Epidermal melanocyte (primary cell): Measurements from ENCODE around the gene CXCR5.
"Not testable (repeated sequence)": the region's sequence is repeated elsewhere in the genome, so short reads cannot be mapped to it uniquely, and the experiment has no call there.

ENCODE experiments used
- DNase-seq: peaks from one replicate; pipeline ENCODE4 v3.0.0; 2011; ENCODE audit warnings: low spot score; ENCODE audit not compliant: insufficient read length

CXCR5 gene, protein sequence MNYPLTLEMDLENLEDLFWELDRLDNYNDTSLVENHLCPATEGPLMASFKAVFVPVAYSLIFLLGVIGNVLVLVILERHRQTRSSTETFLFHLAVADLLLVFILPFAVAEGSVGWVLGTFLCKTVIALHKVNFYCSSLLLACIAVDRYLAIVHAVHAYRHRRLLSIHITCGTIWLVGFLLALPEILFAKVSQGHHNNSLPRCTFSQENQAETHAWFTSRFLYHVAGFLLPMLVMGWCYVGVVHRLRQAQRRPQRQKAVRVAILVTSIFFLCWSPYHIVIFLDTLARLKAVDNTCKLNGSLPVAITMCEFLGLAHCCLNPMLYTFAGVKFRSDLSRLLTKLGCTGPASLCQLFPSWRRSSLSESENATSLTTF

DNA sequence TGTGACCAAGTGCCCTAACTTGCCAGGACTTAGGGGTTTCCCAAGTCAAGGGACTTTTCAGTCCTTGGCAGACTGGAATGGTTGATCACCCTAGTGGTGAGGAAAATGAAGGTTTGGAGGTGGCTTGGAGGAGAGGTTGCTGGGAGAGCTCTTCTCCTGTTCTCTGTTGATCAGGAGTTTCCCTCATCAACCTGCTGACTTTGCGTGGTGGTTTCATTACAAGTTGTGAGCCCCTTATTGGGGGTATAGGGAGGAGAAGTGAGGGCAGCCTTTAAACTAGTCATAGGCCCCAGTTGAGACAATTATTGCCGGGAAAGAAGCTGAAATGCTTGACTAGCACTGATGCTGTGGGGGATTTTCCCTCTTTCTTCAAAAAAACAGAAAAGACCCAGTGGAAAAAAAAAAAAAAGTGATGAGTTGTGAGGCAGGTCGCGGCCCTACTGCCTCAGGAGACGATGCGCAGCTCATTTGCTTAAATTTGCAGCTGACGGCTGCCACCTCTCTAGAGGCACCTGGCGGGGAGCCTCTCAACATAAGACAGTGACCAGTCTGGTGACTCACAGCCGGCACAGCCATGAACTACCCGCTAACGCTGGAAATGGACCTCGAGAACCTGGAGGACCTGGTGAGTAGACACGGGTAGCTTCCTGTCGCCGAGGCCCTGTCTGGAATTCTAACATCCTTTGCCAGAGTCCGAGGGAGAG, at the start of gene CXCR5:
TSS of gene CXCR5 (plus strand) at position 525 of the 704 bp plus-strand sequence. CDS start at position 575, 50 bp downstream.
- DNase-seq: no peak

DNA sequence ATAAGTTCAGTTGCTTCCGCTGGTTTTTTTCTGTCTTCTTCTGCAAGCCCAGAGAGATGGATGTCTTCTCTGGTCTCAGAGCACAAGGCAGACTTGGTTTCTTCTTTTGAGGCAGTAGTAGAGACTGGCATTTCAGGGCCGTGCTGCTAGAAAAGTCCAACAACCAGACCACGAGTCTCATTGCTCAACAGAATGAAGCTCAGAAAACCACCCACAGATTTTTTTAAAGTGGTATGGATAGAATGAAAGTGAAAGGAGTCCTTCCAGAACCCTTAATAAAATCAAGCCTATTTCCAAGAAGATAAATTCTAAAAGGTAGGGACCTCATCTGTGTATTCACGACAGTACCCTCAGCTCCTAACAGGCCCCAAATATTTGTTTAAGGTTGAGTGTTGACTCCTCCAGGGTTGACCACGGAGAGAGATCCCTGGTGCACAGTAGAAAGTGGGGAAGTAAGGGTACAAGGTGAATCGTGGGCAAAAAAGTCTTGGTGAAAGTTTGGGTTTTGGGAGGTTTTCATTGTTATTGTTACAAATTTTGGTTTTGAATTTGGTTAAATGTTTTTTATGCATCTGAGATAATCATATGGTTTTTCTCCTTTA, 49.2 kb upstream of the CXCR5 start:
- no peak for DNase-seq

DNA sequence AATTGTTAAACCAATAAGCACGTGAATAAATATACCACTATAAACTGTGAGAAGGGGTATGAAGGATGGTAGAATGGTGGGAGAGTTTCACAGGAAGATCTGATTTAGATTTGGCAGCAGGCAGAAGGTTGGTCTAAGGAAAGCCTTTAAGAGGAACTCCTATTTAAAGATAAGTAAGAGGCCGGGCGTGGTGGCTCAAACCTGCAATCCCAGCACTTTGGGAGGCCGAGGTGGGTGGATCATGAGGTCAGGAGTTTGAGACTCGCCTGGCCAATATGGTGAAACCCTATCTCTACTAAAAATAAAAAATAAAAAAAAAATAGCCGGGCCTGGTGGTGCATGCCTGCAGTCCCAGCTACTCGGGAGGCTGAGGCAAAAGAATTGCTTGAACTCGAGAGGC, 45.8 kb upstream of the CXCR5 start:
- no peak for DNase-seq

DNA sequence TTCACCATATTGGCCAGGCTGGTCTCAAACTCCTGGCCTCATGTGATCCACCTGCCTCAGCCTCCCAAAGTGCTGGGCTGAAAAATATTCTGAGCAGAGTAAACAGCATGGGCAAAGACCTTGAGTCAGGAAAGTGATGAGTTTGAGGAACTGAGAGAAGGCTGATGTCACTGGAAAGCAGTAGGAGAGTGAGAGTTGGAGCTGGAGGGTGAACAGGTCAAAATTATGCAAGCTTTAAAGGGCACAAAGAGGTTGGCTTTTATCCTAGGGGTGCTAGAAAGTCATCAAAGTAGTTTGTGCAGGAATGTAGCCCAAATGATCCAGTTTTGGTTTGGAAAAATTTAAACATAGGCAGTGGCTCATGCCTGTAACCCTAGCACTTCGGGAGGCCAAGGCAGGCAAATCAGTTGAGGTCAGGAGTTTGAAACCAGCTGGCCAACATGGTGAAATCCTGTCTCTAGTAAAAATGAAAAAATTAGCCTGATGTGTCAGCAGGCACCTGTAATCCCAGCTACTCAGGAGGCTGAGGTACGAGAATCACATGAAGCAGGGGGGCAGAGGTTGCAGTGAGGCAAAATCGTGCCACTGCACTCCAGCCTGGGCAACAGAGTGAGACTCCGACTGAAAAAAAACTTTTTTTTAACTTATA, 44.7 kb upstream of the CXCR5 start:
- no peak for DNase-seq

DNA sequence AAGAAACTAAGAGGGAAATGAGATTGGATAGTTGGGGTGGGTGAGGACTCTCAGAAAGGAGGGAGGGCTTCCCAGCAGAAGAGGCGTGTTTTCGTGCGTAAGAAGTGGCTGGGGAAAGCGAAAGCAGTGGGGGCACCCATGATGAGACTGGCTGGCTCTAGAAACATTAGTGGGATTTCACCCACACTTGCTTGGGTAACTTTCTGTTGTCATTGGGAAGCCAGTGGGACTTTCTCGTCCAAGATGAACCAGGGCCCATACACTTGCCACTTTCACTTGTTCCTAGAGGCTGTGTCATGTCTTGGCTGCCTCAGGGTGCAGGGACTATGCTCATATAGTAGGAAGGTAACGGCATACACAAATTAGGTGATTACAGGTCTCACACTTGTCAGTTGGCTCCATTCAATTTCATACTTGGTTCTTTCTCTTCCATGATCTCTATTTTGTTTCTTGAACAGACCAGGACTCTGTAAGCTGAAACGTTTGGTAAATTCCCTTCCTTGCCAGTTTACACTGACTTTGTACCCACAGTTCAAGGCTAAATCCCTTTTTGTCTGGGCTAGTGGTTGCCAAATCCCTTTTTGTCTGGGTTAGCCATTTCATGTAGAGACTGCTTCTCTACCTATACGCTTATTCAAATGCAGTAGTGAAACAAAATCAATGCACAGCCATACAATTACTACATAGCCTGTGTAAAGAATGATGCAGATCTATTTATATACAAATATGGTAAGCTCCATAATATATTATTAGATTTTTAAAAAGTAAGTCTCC, 42.0 kb upstream of the CXCR5 start:
- DNase-seq: no peak

DNA sequence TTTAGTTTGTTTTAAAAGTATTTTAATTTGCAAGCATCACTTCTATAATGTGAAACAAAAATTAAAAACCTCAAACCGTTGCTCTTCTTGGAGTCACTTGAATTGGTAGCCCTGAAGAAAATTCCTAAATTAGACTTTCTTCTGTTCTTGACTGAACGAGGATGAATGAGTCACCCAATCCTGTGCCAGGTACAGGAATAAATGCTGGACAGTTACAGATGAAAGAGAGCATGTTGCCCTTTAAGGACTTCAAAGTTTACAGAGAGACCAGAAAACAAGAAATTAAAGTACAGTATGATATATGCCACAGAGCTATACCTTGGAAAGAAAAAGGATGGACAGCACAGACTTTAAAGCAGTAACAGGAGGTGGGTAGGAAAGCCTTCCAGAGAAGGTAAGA, 41.3 kb upstream of the CXCR5 start:
- DNase-seq: no peak

DNA sequence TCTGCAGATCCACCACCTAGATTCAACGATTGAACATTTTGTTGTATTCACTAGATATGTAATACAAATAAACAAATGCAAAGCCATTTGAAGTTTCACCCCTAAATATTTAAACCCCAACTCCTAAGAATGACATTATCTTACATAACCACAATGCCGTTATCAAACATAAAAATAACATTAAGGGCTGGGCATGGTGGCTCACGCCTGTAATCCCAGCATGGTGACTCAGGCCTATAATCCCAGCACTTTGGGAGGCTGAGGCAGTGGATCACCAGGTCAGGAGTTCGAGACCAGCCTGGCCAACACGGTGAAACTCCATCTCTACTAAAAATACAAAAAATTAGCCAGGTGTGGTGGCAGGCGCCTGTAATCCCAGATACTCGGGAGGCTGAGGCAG, 40.8 kb upstream of the CXCR5 start:
- not testable (repeated sequence) for DNase-seq

DNA sequence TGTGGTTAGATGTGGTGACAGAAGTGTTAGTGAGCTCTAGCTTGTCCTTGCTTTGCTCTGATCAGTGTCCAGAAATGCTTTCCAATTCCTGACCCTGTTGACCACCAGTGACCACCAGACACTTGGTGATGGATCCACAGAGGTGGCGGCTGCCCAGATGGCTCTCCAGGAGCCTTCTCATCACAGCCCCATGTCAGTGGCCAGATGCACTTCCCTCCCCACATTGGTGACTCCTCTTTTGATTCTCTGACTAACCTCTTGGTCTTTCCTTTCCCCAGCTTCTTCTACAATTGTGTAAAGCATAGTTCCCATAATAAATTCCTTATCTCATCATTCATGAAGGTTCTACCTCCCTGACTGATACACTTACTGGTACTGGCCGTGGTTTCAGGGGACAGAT, 40.1 kb upstream of the CXCR5 start:
- no peak for DNase-seq

DNA sequence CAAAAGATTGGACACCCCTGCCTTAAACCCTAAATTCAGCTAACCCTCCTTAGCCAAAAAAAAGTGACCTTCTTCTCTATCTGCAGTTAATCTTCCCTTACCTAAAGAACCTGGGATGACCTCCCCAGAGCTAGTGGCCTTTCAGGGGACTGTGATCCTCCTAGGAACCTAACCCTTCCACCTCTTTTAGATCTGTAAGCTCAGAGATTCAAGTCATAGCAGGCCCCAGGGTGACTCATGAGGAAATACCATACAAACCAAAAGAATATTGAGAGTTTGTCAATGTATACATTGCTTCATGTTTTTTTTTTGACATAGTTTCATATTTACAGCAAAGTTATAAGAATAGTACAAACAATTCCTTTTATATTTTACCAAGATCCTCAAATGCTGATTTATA, 38.3 kb upstream of the CXCR5 start:
- DNase-seq: no peak

DNA sequence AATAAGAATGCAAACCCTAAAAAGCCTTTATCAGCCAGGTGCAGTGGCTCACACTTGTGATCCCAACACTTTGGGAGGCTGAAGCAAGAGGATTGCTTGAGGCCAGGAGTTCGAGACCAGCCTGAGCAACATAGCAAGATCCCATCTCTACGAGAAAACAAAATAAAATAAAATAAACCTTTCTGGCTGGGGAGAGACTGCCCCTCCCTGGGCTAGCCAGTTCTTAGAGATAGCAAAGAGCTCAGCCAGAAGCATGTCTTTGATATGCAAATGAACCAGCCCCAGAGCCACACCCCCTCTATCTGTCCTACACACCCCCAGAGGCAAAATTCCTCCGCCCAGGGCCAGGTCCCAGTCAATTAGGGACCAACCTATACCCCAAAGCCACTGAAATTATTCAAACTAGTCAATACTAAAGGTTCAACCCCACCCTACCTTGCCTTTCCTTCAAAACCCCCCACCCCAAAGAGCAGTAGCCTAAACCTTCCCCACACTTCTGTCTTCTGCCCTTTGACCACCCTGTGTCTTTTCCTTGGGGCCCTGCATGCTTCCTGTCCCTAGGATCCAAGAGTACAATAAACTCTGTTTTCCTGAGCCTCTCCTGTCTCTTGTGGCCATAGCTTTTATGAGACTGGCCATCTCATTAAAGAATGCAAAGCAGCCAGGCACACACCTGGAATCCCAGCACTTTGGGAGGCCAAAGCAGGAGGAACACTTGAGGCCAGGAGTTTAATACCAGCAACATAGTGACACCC, 37.3 kb upstream of the CXCR5 start:
- DNase-seq: no peak

DNA sequence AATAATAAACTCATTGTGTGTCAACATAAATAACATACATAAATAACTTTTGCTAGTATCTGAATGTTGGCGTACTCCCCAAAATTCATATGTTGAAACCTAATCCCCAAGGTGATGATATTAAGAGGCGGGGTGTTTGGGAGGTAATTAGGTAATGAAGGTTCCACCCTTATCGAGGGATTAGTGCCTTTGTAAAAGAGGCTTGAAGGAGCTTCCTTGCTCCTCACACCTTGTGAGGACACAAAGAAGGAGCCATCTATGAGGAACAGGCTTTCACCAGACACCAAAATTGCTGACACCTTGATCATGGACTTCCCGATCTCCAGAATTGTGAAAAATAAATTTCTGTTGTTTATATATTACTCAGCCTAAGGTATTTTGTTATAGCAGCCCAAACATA, 33.9 kb upstream of the CXCR5 start:
- DNase-seq: no peak

DNA sequence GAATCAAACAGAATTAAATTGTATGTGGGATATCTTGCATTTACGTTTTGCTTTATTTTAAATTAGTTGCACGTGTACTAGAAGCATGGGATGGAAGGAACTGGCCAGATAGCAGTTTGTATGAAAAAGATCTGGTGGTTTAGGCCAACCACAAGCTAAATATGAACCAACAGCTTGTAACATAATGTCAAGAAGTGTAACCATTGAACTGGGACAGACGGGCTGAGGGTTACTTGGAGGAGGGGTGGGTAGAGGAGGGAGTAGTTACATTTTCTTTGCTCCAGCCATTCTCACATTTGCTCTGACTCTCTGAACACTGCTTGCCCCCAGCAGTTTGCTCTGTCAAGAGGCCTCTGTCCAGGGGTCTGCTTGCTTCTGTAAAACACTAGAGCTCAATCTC, 31.7 kb upstream of the CXCR5 start:
- DNase-seq: no peak

DNA sequence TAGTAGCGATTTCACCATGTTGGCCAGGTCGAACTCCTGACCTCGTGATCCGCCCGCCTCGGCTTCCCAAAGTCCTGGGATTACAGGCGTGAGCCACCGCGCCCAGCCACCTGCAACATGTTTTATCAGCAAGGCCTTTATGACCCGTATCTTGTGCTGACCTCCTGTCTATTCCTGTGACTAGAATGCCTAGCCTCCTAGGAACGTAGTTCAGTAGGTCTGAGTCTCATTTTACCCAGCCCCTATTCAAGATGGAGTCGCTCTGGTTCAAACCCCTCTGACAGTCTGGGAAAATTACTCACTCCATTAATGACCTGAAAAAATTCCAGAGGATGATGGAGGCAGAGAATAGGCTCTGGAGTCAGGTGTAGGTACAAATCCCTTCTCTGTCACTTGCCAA, 30.0 kb upstream of the CXCR5 start:
- DNase-seq: no peak

DNA sequence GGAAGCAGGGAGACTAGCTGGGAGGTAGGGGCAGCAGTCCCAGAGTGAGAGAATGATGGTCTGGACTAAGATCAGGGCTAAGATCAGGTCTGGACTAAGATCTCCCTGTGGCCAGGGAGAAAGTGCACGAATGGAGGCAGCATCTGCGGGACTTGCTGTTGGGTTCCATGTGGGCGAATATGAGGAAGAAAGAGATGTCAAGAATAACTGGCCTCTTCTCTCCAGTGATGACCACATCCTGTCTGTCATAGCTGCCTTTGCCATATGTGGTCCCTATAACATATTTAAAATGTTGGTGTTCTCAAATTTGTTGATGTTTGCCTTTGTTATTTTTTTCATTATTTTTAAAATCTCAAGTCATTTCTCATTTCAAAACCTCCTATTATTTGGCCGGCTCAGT, 27.4 kb upstream of the CXCR5 start:
- no peak for DNase-seq

DNA sequence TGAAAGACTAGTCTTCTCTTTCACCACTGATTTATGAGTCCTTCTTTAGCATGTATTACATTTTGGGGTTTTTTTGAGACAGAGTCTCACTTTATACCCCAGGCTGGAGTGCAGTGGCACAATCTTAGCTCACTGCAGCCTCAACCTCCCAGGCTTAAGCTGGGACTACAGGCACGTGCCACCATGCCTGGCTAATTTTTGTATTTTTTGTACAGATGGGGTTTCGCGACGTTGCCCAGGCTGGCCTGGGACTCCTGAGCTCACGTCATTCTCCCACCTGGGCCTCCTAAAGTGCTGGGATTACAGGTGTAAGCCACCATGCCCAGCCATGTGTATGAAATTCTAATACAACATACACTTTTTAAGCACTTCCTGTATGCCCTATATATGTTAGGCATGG, 26.3 kb upstream of the CXCR5 start:
- DNase-seq: no peak

DNA sequence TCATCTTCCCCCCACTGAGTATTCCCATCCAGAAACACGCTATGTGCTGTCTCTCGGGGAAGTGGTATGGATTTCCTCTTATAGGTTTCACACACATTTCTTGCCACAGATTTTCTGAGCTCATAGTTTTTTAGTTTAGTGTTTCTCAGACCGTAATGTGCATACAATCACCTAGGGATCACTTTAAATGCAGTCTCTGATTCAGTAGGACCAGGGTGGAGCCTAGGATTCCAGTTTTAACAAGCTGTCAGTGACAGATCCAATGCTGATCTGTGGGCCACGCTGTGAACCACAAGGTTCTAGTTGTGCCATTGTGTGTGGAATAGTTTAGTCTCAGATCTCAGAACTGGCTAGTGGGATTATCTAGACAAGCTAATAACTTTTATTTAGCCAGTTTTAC, 23.7 kb upstream of the CXCR5 start:
- DNase-seq: no peak

DNA sequence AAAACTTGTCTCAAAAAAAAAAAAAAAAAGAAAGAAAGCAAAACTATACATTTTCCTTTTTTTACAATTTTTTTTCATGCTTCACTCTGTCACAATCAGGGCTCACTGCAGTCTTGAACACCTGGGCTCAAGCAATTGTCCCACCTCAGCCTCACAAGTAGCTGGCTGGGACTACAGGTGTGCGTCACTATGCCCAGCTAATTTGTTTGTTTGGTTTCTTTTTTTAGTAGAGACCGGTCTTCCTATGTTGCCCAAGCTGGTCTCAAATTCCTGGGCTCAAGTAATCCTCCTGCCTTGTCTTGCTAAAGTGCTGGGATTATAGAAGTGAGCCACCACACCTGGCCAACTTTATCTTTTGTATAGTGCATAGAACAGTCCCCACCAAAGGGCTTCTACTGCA, 15.0 kb upstream of the CXCR5 start:
- DNase-seq: no peak

DNA sequence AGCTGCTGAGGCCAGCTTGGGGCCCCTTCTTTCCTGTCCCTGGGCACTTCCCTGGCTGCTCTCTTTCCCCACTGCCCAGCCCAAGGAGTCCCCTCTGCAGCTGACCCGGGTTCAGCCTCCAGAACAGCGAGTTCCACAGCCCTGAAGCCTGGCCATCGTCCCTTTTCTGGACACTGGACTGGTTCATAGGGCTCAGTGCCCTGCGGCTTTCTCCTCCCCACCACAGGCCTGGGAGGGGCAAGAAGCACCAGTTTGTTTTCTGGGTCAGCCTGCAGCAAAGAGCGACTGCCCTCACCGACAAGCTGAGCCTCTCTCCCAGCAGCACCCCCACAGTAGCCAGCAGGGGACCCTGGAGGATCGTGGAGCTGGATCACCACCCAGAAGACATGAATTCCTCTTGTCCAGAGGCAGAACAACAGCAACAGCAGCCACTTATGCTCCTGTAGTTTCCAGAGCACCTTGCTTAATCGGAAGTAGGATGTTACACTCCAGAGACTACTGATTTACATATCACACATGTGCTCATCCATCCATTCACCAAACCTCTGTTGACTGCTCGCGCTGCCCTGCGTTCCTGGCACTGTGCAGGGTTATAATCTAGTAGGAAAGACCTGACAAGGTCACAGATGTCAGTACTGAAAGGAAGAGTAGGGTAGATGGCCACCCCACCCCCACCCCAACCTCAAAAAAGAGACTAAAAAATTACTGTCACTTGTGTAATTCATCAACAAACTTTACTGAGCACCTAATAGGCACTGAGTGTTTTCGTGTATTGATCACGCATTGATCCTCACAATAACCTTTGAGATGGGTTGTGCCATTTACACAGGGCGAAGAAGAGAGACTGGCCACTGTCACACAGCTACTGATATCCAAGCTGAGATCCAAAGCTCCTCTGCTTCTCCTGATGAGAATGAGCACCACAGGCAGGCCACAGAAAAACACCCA, 13.0 kb upstream of the CXCR5 start:
- peak; percentile 70 for DNase-seq

DNA sequence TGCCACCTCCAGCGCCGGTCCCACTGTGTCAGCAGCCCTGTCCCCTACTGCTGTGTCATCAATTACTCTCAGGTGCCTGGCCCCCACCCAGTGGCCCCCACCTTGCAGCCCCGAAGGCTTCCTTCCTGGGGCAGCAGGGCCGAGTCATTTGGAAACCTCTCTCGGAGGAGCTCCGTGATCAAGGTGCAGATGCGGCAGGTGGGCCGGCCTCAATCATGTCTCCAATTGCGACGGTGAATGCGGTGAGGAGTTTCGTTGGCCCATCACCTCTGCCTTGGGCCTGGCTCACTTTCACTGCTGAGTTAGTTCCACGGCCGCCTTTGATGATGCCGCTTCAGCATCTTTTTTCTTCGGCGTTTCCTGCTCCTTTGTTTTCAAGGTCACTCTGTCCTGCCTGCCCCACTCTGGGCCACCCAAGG, 11.3 kb upstream of the CXCR5 start:
- no peak for DNase-seq
